Endothelial cell of umbilical vein (primary cell): ENCODE results near the gene TPTE2. TPM values are rescaled to one million over a fixed set of nuclear protein-coding genes. Genes with fewer than 3 reads are reported as not detected.

Experiments
- BruUV-seq: library from RNA; stranded (reverse); fragments of 400-500 nt; replicated peaks from 2 replicates; lab custom pipeline; 2021; lab: Mats Ljungman, UMichigan
- CTCF ChIA-PET: fragments of 300-600, 350-600 bp; sonication (Branson Sonifier 250); formaldehyde crosslinking; loops from one replicate; lab custom pipeline; 2021; ENCODE audit warnings: antibody characterized with exemption, inconsistent platforms; lab: Charles Lee
- POLR2A ChIA-PET: fragments of 300-600, 350-600 bp; sonication (Branson Sonifier 250); formaldehyde crosslinking; loops from one replicate; lab custom pipeline; 2021; ENCODE audit warnings: antibody characterized with exemption, inconsistent platforms; lab: Charles Lee
- DNase-seq: peaks from one replicate; pipeline ENCODE4 v3.0.0-alpha.2; 2011; ENCODE audit warnings: low read depth, low spot score
- FAIRE-seq: peaks from 2 replicates; lab custom pipeline; 2011; peaks lifted over from hg19 to GRCh38; lab: Jason Lieb, UNC
- H2AFZ ChIP-seq: 2 replicates; pipeline ENCODE4 v1.6.0; 2012; ENCODE audit warnings: low read depth, low read length, control low read depth, inconsistent platforms
- H3K27ac ChIP-seq: 2 replicates; pipeline ENCODE4 v1.5.1; 2011; ENCODE audit warnings: low read depth, mild to moderate bottlenecking, control low read depth, low read length, moderate library complexity; ENCODE audit not compliant: insufficient read depth
- H3K27me3 ChIP-seq, 2 experiments: 2 replicates each; pipeline versions ENCODE4 v1.6.0 to v1.6.1; 2011; ENCODE audit warnings: low read length in 2 of 2, mixed read lengths in 1 of 2; ENCODE audit not compliant: control insufficient read depth in 2 of 2, insufficient read depth in 2 of 2
- H3K36me3 ChIP-seq, 2 experiments: 2 replicates in 1 of 2; 3 replicates in 1 of 2; pipeline ENCODE4 v1.5.1; 2011; ENCODE audit warnings: low read length in 2 of 2, mild to moderate bottlenecking in 1 of 2, moderate library complexity in 1 of 2; ENCODE audit not compliant: control insufficient read depth in 2 of 2, insufficient read depth in 2 of 2; ENCODE audit errors: extremely low read depth in 1 of 2
- H3K4me1 ChIP-seq: 3 replicates; pipeline ENCODE4 v1.5.1; 2011; ENCODE audit warnings: mild to moderate bottlenecking, low read length; ENCODE audit not compliant: control insufficient read depth, insufficient read depth; ENCODE audit errors: extremely low read depth
- H3K4me2 ChIP-seq: 2 replicates; pipeline ENCODE4 v1.6.1; 2011; ENCODE audit warnings: low read length, control low read depth, mixed read lengths; ENCODE audit not compliant: insufficient read depth
- H3K4me3 ChIP-seq, 3 experiments: fragments of 200-600 bp in 1 of 3; sonication (generic), shearing (Covaris generic) in 1 of 3; replicated peaks in 1 of 3; 2 replicates each; pipeline ENCODE4 v1.5.1; 2011 to 2016; ENCODE audit warnings: control low read depth in 3 of 3, low read length in 3 of 3, mild to moderate bottlenecking in 2 of 3, inconsistent platforms in 1 of 3, low read depth in 1 of 3, moderate library complexity in 1 of 3; ENCODE audit not compliant: insufficient read depth in 1 of 3
- H3K79me2 ChIP-seq: 2 replicates; pipeline ENCODE4 v1.6.0; 2012; ENCODE audit warnings: low read length, inconsistent platforms; ENCODE audit not compliant: control insufficient read depth, insufficient read depth
- H3K9ac ChIP-seq: replicated peaks from 2 replicates; pipeline ENCODE3; 2011; ENCODE audit warnings: low read length, control low read depth; ENCODE audit not compliant: insufficient read depth; ENCODE audit errors: extremely low read depth
- H3K9me1 ChIP-seq: replicated peaks from 3 replicates; pipeline ENCODE4 v1.6.0; 2011; ENCODE audit warnings: mild to moderate bottlenecking, low read length; ENCODE audit not compliant: control insufficient read depth, insufficient read depth; ENCODE audit errors: extremely low read depth
- H3K9me3 ChIP-seq: replicated peaks from 2 replicates; pipeline ENCODE4 v1.5.1; 2012; ENCODE audit warnings: low read length, inconsistent platforms; ENCODE audit not compliant: control insufficient read depth, insufficient read depth
- H4K20me1 ChIP-seq: replicated peaks from 2 replicates; pipeline ENCODE3; 2011; ENCODE audit warnings: mild to moderate bottlenecking, low read length; ENCODE audit not compliant: control insufficient read depth, insufficient read depth; ENCODE audit errors: extremely low read depth
- FOS ChIP-seq: IDR thresholded peaks from 2 replicates; pipeline ENCODE4 v1.6.1; 2011; ENCODE audit warnings: mild to moderate bottlenecking, low read length, moderate library complexity, borderline replicate concordance; ENCODE audit not compliant: insufficient read depth
- GATA2 ChIP-seq: IDR thresholded peaks from 2 replicates; pipeline ENCODE4 v1.7.0; 2011; ENCODE audit warnings: low read depth, mild to moderate bottlenecking, moderate library complexity, mixed read lengths, low read length; ENCODE audit not compliant: insufficient read length, insufficient read depth
- MYC ChIP-seq: IDR thresholded peaks from one replicate; pipeline ENCODE4 v1.6.1; 2011; ENCODE audit warnings: mild to moderate bottlenecking, low read depth, low read length
- POLR2A ChIP-seq: IDR thresholded peaks from 2 replicates; pipeline ENCODE4 v1.6.1; 2012; ENCODE audit warnings: low read depth, mild to moderate bottlenecking, control low read depth, low read length
- dilution Hi-C: fragments of 300-500 bp; cut with MboI; formaldehyde crosslinking; loops from one replicate; pipeline ENCODE4 v1.15.0; 2019; ENCODE audit warnings: low sequenced_read_pairs; ENCODE audit not compliant: extremely low pct_ligation_motif_present
- intact Hi-C: fragments of 100-400 bp; cut with micrococcal nuclease; formaldehyde crosslinking; loops from one replicate; pipeline ENCODE4 v1.10.0; 2022
- polyA plus RNA-seq, 4 experiments: library from polyadenylated mRNA; depleted of rRNA in 3 of 4; stranded (reverse) in 3 of 4; unstranded in 1 of 4; fragments of >200 nt; gene quantifications; 2 replicates each; pipeline versions ENCODE4 v1.2.1 to v1.2.3, GENCODE V29; 2011 to 2012; ENCODE audit warnings: missing spikeins in 1 of 4
- total RNA-seq: library from RNA; stranded (reverse); gene quantifications from 2 replicates; pipeline ENCODE4 v1.2.3, GENCODE V29; 2021
- TF ChIP-seq, protein P1 (sequence below), 2 donors: IDR thresholded peaks; 1 replicate in 1 of 2; 2 replicates in 1 of 2; pipeline ENCODE4 v1.5.1; 2011; ENCODE audit warnings: low read length in 2 of 2, mild to moderate bottlenecking in 2 of 2, moderate library complexity in 2 of 2, control low read depth in 1 of 2, inconsistent platforms in 1 of 2, low read depth in 1 of 2; ENCODE audit not compliant: insufficient read depth in 1 of 2; ENCODE audit errors: extremely low read depth in 1 of 2

TPTE2 gene
- total and polyA plus RNA-seq, 2 donors (not counting 3 experiments of a cell fraction or from before 2014, with no cell fraction given): not detected

DNA sequence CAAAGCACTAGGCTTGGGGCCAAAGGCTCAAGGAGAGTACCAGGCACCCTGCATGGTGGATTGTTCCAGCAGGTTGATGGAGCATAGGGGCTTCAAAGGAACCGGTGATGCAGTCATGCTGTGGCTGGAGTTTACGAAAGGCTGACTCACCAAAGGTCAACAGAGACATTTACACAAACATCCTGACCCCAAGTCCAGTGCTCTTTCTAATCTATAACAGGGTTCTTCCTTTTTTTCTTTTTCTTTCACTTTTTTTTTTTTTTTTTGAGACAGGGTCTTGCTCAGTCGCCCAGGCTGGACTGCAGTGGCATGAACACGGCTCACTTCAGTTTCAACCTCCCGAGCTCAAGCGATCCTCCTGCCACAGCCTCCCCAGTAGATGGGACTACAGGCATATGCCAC lies 35.6 kb upstream of the TPTE2 start:
- Histone ChIP-seq H3K27ac (no peak overlapping the region), H3K27me3 (no peaks in the 10 kb centered on the region), H3K9me3 (no peaks in the 10 kb centered on the region), H3K36me3 (no peaks in the 10 kb centered on the region), H3K9me1 (no peaks in the 10 kb centered on the region), H3K9ac (no peak overlapping the region), H3K79me2 (no peaks in the 10 kb centered on the region), H3K4me2 (no peak overlapping the region), H4K20me1 (no peaks in the 10 kb centered on the region), H2AFZ (no peak overlapping the region), H3K4me3 (no peak overlapping the region), H3K4me1 (peaks cover 4% of the 10 kb centered on the region)
- ChIA-PET POLR2A (no interaction called here), CTCF (interaction anchor here (0.8 to 1.7 kb wide), 2 partner anchors 9 to 22 kb away, joined by 3 to 4 read pairs; no protein-coding TSS in a partner anchor)
- TF ChIP-seq FOS (peak; percentile 25), POLR2A (no peak), GATA2 (no peak), MYC (no peak)
- TF ChIP-seq, protein P1, sequence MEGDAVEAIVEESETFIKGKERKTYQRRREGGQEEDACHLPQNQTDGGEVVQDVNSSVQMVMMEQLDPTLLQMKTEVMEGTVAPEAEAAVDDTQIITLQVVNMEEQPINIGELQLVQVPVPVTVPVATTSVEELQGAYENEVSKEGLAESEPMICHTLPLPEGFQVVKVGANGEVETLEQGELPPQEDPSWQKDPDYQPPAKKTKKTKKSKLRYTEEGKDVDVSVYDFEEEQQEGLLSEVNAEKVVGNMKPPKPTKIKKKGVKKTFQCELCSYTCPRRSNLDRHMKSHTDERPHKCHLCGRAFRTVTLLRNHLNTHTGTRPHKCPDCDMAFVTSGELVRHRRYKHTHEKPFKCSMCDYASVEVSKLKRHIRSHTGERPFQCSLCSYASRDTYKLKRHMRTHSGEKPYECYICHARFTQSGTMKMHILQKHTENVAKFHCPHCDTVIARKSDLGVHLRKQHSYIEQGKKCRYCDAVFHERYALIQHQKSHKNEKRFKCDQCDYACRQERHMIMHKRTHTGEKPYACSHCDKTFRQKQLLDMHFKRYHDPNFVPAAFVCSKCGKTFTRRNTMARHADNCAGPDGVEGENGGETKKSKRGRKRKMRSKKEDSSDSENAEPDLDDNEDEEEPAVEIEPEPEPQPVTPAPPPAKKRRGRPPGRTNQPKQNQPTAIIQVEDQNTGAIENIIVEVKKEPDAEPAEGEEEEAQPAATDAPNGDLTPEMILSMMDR (IDR thresholded peaks at IDR 0.05; ENCODE audit: extremely low read depth in 1 of 2, insufficient read depth in 1 of 2, low read depth in 1 of 2, low read length in 2 of 2): no peak
- dilution Hi-C loops (no loop called here), intact Hi-C loops (no loop called here)
- DNase-seq (no peak), FAIRE-seq (peak; percentile 60)
- no TSS peak for BruUV-seq

DNA sequence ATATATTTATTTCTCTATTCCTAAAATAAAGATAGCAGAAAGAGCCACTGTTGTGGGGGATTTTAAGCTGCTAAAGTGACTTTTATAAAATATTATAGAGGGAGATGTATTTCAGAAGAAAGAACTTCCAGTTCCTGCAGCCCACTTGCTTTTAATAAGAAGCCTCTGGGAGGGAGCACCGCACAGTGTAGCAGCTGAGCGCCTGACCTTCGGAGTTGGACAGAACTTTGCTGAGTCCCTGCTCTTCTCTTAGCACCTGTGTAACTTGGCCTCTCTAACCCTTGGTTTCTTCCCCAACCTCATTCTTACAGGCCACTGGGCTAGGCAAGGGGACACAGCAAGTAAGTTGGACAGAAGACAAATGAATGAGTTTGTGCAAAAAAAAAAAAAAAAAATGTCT lies 34.8 kb upstream of the TPTE2 start:
- no peaks in the 10 kb centered on the region for H3K36me3 ChIP-seq
- intact Hi-C loops (no loop called here), dilution Hi-C loops (no loop called here)
- TF ChIP-seq, protein P1 (IDR thresholded peaks at IDR 0.05; ENCODE audit: extremely low read depth in 1 of 2, insufficient read depth in 1 of 2, low read depth in 1 of 2, low read length in 2 of 2): no peak
- no peak overlapping the region for H3K4me2 ChIP-seq
- BruUV-seq: no TSS peak
- no peaks in the 10 kb centered on the region for H3K9me3 ChIP-seq
- FAIRE-seq: no peak
- H3K4me3 ChIP-seq: no peak overlapping the region
- no peak overlapping the region for H3K27ac ChIP-seq
- DNase-seq: no peak
- H3K9ac ChIP-seq: no peak overlapping the region
- ChIA-PET POLR2A (no interaction called here), CTCF (interaction anchor here (0.6 kb wide), 1 partner anchor 22 kb away, joined by 3 read pairs; no protein-coding TSS in a partner anchor)
- H4K20me1 ChIP-seq: no peaks in the 10 kb centered on the region
- H2AFZ ChIP-seq: no peak overlapping the region
- no peaks in the 10 kb centered on the region for H3K9me1 ChIP-seq
- H3K27me3 ChIP-seq: no peaks in the 10 kb centered on the region
- H3K4me1 ChIP-seq: no peaks in the 10 kb centered on the region
- no peaks in the 10 kb centered on the region for H3K79me2 ChIP-seq
